ENCODE measurements around the gene ZNF205.

The ZNF205 gene

DNA sequence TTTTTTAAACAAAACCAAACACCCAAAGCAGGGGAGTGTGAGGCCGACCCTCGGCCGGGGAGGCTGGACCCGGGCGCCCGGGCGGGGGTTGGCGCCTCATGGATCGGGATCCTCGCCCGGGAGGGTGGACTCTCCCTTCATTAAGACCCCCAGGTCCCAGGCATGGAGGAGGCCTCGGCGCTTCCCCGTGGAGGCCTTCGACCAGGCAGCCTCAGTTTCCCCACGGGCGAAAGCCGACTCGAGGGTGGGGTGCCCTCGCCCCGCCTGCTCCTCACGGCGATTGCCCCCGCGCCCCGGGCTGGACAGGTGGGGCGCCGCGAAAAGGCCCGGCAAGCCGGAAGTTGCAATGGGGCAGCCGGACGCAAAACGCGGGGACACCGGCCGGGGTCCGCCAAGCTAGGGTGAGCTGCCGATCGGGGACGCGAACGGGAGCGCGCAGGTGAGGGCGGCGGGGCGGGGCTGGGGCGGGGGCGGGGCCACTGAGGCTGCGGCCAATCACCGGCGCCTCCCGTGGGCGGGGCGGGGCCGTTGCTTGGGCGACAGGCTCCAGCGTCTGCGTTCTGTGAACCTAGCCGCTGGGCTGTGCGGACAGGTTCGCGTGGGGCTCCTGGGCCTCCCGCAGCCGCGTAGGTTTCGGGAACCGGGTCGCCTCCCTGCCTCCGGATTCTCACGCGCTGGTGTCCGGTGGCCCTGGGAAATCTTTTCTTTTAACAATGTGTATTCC lies 6.0 kb upstream of the ZNF205 start:
- peak; percentile 93 to 94 for DNase-seq

- no peak for DNase-seq
These were observed 642 bp downstream of the ZNF205 start for GRCh38 chr16:3112881-3113574.

- no peak for DNase-seq
These were observed 1.5 kb downstream of the ZNF205 start for GRCh38 chr16:3113765-3114479.

GRCh38 chr16:3115003-3115402 lies 2.6 kb downstream of the ZNF205 start:
- no peak for DNase-seq

DNA sequence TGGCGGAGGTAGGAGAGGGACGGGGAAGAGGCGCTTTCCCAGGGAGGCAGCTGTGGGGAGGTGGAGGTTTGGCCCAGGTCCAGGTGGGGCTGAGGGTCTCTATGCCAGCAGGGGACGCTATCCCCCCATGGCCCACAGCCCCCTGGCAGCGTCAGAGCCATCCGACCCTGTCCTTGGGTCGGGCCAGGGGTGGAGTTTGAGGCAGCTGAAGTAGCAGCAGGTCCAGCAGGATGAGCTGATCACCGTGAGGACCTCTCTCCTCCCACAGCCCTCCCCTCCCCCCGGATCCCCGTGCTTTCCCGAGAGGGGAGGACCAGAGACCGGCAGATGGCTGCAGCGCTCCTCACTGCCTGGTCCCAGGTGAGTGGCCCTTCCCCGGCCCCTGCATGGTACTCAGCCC lies 3.2 kb downstream of the ZNF205 start:
- DNase-seq = no peak

DNA sequence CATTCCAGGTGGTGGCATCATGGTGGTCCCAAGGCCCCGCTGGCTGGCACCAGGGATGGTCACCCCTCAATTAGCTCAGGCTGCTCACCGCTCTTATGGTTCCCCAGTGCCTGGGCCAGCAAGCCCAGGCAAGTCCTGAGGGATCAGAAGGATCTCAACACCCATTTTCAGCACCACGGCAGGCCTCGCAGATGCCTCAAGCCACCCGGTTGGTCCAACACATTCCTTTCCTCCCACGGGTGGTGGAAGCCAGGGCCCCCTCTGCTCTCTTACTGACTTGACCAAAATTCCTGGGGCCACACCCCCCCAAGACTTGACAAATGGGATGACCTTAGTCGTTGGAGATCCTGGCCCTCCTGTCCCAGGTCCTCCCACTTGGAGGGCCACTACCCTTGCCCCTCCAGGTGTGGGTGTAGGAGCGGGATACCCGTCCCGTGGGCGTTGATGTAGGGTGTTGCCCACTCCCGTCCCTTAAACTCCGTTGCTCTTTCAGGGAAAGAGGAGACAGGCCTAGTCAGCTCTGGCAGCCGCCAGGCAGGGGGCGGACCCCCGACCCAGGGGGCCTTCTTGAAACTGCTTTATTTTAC lies 5.9 kb downstream of the ZNF205 start:
- no peak for DNase-seq

DNA sequence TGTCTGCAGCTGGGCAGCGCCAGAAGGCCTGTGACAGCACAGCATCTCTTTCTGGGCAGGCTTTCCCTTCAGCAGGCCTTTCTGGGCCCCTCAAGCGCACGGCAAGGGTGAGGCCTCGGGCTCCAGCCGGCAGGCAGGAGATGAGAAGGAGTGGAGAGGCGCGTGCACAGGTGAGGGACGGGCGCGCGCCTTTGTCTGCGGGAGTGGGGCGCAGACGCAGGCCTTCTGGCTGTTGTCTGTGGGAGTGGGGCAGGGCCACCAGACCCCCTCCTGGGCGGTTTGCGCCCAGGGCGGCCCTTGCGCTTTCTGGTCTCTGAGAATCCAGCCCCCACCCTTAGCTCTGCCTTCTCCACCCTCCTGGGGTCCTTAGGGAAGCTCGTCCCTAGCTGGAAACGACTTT lies 6.5 kb downstream of the ZNF205 start:
- DNase-seq = no peak

- DNase-seq = no peak
These were observed 6.9 kb downstream of the ZNF205 start for GRCh38 chr16:3119286-3119685.

DNA sequence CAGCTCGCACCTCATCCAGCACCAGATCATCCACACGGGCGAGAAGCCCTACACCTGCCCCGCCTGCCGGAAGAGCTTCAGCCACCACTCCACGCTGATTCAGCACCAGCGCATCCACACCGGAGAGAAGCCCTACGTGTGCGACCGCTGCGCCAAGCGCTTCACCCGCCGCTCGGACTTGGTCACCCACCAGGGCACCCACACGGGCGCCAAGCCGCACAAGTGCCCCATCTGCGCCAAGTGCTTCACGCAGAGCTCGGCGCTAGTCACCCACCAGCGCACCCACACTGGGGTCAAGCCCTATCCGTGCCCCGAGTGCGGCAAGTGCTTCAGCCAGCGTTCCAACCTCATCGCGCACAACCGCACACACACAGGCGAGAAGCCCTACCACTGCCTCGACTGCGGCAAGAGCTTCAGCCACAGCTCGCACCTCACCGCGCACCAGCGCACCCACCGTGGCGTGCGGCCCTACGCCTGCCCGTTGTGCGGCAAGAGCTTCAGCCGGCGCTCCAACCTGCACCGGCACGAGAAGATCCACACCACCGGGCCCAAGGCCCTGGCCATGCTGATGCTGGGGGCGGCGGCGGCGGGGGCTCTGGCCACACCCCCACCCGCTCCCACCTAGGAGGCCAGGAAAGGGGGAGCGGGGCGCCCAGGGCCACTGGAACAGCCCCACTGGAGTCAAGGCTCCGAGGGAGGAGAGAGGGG lies 7.5 kb downstream of the ZNF205 start:
- DNase-seq = no peak

- no peak for DNase-seq
These were observed 8.0 kb downstream of the ZNF205 start for GRCh38 chr16:3120435-3120834.

- no peak for DNase-seq
These were observed 9.6 kb downstream of the ZNF205 start for GRCh38 chr16:3121851-3122467.

GRCh38 chr16:3122926-3123570 lies 10.7 kb downstream of the ZNF205 start:
- no peak for DNase-seq

DNA sequence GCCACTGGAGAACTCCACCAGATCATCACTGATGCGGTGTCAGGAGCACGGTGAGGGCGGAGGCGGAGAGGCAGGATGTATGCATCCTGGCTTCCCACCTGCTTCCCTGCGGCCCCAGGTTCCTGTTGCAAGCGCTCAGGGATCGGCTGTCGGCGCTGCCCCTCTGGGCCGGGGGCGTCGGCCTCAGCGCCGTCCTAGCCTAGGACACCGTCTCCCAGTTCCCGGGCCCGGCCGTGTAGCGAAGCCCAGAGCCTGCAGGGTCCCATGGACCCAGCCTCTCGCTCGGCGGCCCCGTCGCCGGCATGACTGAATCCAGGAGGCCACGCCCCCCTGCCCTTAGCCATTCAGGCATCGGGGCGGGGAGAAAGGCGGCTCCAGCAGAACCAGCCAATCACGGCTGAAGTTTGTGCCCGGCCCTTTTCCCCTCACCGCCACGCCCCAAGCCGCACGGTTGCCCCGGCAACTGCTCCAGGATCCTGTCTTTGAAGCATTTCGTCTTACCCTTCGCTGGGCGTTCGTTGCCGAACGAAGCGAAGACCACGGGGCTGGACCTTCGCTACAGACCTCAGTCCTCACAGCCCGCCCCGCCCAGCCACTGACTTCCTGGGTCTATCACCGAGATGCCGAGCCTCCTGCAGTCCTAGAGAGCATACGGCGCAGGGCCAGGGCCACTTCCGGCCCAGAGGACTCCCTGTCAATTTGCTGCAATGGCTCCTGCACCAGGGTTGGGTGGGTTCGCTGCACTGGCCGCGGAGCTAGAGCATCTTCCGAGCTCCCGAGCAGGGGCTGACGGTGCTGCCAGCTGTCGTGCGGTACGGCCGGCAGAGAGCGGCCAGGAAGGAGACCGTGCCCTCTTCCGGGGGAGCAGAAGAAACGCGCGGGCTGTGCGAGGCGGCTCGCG lies 11.8 kb downstream of the ZNF205 start:
- peak; percentile 95 for DNase-seq

DNA sequence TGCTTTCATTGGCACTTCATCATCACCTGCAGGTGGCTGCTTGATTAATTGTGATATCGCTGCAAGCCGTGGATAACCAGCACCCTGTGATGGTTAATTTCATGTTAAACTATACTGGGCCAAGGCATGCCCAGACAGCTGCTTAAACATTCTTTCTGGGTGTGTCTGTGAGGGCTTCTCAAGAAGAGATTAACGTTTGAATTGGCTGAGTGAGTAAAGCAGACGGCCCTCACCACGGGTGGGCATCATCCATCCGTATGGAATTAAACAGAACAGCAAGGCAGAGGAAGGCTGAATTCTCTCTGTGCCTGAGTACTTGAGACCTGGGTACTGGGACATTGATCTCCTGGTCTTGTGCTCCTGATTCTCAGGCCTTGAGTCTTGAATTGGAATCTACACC lies 15.4 kb downstream of the ZNF205 start:
- DNase-seq = no peak

DNA sequence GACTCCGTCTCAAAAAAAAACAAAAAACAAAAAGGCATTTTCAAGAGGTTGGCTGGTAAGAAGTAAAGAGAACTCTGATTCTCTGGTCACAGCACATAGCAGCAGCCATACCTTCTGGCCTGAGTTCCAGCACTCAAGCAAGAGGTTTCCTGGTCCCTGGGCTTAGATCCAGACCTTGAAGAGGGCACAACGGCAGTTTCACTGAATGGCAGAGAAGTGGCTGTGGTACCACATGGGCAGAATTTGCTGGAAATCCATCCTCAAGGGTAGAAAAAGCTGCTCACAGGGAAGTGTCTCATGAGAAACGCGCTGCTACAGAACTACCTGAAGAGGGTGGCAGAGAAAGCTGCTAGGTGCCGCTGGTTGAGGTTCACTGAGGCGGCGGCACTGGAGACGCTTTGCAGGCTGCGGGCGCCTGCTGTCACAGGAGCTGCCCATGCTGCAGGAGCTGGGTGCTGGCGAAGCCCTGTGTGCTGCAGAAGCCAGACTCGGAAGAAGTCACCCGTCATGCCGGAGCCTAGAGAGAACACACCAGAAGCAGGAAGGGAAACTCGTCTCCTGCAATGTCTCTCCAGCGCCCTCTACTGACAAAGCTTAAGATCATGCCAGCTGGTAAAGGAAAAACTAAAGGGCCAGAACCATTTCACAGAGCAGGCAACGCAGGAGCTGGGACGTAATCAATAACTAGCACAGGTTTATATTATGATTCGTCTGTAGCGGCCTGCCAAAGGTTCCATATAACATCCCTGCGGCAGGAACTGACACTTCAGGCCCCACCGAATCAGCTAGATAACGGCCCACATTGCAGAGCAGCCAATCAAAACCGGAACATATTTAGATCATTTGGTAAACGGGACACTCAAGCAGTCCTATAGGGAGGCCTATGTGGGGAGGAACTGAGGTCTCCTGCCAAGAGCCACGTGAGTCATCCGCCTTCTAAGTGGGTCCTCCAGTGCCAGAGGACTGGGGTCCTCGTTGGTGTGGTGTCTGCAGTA lies 17.0 kb downstream of the ZNF205 start:
- DNase-seq = peak; percentile 84 to 86

- peak; percentile 20 to 25 for DNase-seq
These were observed 19.5 kb downstream of the ZNF205 start for GRCh38 chr16:3131755-3132377.

DNA sequence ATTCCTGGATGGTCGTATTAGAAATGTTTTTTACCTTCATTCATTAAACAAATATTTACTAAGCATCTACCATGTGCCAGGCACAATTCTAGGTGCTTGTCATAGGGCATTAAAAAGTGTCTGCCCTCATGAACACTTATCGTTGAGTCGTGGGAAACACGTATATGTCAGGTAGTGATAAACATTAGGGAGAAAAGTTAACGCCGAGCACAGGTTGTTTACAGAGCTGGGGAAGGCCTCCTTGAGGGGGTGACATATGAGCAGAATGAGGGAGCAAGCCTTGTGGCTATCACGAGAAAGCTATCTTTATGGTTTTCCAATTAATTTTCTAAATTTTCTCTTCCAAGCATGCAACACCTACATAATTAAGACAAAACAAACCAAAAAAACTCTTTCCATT lies 21.5 kb downstream of the ZNF205 start:
- DNase-seq = no peak

DNA sequence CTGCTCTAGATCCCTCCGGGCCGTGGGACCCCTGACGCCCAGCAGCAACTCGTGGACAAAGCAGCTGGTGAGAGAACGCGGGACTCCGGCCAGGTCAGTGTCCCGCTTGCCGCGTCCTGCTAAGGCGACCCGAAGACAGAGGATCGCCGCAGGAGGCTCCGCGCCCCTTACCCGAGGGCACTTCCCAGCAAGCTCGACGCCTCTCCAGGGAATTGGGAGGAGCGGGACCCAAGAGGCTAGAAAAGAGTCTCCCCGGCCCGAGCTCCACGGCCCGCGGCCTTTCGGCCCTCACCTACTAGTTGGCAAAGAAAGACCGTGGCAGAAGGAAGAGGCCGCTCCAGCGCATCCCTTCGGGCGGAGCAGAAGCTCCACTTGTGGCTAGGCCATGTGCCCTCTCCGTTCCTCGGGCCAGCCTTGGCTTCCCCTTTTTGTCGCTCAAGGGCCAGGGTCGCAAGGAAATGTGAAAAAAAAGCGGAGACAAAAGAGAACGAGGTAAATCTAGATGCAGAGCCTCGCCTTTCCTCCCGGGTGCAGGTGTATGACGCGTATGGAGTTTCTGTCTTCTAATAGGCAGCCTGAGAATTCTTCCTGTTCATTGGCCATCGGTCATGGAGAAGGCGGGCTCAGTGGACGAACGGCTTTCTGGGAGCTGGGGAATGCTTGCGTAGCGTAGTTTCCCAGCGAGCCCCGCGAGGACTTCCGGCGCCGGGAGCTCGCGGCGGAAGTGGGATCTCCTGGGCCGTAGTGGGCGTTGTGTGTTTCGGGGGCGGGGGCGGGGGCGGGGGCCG lies 22.1 kb downstream of the ZNF205 start, which contains the start of gene ZNF213:
Gene ZNF213 (plus strand): TSS at position 692 of the 788 bp plus-strand sequence. CDS start 2,252 bp downstream, outside the sequence.
- peak; percentile 96 to 97 for DNase-seq
